Measurements from ENCODE around the gene MUC2.

Gene MUC2

GRCh38 chr11:1037506-1038055 is 37.1 kb upstream of the MUC2 start:
- DNase-seq: no peak

DNA sequence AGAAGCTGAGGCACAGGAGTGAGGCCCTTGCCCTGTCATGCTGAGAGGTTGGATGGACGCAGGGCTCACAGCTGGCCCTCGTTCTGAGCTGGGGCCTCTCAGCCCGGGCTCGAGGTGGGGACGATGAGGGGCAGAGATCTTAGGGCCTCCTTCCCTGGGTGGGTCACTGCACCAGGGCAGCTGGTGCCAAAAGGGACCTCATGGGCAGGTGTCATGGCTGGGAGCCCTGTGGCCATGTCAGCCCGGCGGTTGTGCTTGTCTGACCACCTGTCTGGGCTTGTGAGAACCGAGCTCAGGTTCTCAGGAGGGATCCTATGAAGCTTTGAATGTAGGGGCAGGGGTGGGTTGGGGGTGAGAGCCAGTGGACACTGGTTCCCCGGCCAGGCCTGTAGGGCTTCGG is 36.3 kb upstream of the MUC2 start:
- DNase-seq: no peak

GRCh38 chr11:1038921-1039320 is 35.8 kb upstream of the MUC2 start:
- no peak for DNase-seq

GRCh38 chr11:1039481-1040427 is 34.9 kb upstream of the MUC2 start:
- DNase-seq: no peak

DNA sequence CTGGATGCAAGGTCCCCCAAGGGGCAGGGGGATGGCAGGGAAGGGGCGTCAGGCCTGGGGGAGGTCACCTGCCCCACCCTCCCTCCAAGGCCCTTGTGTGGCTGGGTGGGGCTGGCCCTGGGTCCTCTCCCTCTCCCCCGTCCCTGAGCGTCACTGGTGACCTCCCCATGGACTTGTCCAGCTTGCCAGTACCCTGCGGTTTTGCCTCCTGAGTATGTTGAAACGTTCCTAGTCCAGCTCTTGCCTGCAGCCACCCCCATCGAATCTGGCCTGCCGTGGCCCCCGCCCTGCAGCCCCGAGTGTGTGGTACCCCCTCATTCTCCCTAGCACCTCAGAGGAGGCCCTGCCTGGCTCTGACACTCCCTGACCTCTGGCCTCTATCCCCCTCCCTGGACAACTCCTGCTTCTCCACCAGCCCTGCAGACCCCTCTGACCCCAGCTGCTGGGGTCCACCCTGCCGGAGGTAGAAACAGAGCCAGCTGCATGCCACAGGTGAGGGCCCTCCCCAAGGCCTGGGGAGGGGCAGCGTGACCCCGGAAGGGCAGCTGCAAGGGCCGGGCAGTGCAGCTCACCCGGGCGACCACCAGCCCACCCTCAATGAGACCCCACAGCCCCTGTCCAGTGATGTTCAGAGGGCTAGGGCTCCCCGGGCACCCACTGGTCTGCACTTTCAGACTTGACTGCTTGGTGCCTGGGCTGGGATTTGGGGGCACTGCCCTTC is 34.1 kb upstream of the MUC2 start:
- no peak for DNase-seq

DNA sequence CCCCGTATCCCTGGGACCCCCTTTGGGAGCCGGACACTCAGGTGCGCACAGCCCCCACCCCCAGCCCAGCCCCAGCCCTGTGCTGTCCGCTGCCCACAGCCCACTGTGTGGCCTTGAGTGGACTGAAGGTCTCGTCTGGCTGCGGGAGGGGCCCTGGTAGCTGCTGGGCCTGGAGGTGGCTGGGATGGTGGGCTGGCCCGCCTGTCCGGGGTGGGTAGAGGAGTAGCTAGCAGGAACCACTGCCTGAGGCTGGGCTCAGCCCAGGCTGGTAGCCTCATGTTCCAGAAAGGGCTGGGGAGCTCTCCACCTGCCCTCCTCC is 33.6 kb upstream of the MUC2 start:
- DNase-seq: no peak

GRCh38 chr11:1041471-1041870 is 33.2 kb upstream of the MUC2 start:
- no peak for DNase-seq

DNA sequence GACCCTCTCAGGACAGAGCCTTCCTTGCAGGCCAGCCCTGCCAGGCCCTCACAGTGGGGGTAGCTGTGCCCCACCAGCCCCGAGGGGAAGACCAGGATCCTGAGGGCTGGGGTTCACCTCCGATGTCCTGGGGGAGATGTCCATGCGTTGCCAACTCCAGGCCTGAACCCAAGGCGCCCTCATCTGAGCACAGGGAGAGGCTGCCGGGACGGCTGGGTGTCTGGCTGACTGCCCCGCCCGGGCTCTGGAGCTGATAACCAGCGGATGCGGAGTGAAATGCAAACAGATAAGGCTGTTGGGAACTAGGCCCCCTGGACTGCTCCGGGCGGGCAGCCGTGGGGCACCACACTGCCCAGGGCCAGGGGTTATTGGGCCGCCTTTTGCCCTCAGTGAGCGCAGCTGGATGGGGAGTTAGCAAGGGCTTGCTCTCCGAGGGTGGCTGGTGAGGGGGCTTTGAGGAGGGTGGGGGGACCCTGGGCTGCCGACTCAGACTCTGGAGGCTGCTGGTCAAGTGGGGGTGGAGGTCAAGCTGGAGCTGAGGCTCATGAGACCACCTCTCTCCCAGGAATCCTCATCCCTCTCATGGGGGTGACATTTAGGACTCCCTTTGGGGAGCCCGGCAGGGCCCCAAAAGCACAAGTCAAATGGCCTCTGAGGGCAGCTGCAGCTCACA is 32.6 kb upstream of the MUC2 start:
- DNase-seq: no peak

DNA sequence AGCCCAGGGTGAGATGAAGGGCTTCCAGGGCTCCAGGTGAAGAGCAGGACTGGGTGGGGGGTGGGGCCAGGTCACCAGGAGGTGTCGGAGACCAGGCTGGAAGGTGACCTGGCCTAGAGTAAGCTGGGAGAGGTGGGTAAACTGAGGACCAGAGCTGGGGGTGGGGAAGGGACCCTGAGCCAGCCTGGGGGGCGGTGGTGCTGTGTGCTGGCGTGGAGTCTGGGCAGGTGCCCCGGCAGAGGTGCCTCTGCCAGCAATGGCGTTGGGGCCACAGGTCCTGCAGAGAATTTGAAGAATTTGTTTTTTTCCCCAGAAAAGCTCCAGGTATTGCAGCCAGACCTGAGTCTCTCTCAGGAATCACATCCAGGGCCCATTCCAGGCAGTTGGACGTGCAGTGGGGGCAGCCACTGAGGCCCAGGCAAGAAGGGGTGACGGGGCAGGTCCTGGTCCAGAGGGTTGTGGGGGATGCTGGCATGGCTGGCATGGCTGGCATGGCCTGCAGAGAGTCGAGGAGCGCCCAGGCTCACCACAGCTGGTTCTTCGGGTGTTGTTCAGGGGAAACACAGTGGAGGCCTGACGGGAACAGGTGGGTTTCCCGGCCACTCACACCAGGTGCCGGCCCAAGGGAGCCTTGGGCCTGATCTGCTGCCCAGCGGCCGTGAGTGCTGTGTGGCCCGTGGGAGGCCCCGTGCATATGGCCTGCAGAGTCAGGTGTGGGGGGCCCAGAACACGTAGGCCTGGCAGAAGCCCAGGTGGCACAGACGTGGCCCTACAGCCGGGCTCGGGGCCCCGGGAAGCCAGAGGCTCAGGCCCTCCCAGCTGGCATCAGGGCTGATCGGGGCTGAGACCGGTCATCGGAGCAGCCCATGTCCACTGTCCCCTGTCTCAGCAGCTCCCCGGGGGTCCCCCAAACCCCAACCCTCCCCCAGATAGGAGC is 31.8 kb upstream of the MUC2 start:
- DNase-seq: no peak

- DNase-seq: no peak
Measured at GRCh38 chr11:1043563-1044096, 31.0 kb upstream of the MUC2 start.

DNA sequence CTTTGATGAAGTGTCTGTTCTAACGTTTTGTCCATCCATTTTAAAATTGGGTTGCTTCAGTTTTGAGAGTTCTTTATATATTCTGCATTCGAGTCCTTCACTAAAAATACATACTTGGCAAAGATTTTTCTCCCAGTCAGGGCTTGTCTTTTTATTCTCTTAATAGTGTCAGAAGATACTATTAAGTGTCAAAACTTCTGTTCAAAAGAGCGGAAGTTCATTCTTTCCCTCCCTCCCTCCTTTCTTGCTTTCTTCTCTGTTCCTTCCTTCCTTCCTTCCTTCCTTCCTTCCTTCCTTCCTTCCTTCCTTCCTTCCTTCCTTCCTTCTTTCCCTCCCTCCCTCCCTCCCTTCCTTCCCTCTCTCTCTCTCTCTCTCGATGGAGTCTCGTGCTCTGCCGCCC is 30.5 kb upstream of the MUC2 start:
- no peak for DNase-seq

DNA sequence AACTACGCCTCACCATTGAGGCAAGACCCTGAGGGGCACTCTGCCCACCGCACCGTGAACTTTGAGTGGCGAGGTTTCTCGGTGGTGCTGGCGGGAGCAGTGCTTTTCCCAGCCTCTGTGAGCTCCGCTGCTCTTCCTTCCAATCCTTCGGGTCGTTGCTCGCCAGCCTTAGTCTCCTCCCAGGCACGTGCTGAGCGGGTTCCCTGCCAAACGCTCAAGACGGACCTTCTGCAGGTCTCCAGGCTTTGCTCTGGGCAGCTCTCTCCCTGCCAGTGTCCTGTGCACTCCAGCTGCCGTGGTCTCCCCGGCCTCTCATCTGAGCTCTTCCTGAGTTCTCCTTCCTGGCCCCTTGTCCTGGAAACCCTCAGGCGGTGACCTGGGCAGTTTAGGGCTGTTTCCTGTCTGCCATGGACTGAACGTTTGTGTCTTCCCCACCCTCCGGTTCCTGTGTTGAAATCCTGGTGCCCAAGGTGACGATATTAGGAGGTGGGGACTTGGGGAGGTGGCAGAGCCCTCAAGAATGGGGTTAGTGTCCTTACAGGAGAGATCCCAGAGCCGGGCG is 27.0 kb upstream of the MUC2 start:
- DNase-seq: no peak

DNA sequence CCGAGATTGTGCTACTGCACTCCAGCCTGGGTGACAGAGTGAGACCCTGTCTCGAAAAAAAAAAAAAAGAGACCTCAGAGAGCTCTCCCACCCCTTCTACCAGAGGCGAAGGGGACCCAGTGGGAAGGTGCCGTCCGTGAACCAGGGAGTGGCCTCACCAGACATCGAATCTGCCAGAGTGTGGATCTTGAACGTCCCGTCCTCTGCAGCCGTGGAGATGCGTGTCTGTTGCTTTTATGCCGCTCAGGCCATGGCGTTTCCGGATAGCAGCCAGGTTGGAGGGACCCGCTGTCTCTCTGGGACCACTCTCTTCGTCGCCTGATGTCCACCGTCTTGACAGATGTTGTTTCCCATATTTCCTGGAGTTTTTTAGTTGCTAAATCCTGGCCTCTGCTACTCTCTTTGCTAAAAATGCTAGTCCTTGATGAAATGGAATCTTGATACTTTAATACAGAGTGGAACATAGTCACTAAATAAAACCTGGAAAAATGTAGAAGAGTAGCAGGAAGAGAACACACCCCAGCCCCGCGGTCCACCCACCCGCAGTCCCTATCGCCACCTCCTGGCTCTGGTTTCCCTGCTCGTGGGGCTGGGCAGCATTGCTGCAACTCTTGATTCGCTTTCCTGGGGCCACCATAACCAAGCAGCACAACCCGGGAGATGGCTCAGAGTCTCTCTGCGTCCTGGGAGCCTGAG is 26.2 kb upstream of the MUC2 start:
- DNase-seq: no peak

DNA sequence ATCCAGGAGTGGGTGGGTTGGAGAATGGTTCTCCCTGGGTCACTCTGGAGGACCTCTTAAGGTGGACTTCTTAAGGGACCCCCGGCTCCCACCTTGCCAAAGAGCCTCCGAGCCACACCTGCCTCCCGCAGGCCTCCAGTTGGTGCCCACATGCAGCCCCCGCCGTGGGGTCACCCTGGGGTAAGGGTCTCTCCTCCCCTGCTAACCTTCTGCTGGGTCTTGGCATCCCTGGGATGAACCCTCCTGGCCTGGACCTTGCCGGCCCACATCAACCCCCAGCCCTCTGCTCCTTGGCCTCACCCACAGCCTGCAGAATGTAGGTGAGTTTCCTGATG is 25.6 kb upstream of the MUC2 start:
- DNase-seq: no peak

- no peak for DNase-seq
Measured at GRCh38 chr11:1049431-1049891, 25.2 kb upstream of the MUC2 start.

DNA sequence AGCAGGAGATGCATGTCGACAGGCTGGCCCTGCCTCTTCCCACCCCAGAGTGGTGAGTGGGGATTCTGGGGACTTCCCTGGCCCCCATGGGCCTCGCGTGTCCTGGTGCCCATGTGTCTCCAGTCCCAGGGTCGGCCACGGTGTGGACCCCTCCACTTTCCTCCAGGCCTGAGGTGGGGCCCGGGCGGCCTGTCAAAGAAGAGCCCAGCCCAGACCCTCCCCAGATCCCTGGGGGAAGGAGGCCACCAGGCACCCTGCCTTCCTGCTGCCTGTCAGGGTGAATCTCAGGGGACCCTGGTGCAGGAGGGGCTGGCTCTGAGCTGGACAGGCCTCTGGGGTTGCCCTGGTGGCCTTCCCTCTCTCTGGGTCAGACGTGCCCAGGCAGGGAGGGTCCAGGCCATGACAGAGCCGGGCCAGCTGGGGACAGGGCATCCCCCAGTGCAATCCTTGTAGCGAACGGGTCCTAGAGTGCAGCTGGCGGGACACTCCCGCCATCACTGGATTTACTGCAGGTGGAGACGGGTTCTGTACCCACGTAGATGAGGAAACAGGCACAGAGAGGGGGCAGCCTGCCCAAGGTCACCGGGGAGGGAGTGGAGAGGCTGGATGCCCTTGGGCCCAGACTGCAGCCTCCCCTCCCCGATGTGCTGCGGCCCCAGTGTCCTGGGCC is 24.6 kb upstream of the MUC2 start:
- DNase-seq: no peak

DNA sequence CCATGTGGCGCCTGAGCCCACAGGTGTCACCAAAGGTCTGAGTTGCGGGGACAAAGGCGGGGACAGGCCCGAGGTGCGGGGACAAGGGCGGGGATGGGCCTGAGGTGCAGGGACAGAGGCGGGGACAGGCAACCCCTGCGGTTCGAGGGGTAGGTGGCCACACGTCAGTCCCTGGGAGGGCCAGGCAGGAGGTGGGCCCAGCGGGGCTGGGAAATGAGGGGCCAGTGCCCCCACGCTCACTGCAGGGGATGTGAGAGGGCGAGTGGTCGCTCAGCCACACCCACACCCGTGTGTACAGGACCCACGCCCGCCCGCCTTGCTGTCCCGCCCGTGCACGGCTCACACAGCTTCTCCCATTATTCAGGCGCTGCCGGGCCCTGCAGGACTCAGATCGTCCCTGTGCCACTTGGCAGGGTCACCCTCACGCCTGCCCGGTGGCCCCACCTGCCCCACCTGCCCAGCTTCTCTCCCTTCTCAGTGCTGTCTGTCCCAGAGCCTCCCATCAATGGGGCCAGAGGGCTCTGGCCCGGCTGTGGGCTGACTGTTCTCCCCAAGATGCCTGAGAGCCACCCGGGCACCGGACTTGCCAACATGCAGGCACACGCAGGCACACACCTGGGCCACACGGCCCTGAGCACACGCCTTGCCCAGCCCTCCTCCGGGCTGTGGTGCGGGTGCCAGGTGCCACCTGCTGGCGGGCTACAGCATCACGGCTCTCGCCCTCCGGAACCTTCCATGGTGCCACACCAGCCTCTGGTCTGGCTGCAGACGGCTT is 23.9 kb upstream of the MUC2 start:
- DNase-seq: peak; percentile 54

DNA sequence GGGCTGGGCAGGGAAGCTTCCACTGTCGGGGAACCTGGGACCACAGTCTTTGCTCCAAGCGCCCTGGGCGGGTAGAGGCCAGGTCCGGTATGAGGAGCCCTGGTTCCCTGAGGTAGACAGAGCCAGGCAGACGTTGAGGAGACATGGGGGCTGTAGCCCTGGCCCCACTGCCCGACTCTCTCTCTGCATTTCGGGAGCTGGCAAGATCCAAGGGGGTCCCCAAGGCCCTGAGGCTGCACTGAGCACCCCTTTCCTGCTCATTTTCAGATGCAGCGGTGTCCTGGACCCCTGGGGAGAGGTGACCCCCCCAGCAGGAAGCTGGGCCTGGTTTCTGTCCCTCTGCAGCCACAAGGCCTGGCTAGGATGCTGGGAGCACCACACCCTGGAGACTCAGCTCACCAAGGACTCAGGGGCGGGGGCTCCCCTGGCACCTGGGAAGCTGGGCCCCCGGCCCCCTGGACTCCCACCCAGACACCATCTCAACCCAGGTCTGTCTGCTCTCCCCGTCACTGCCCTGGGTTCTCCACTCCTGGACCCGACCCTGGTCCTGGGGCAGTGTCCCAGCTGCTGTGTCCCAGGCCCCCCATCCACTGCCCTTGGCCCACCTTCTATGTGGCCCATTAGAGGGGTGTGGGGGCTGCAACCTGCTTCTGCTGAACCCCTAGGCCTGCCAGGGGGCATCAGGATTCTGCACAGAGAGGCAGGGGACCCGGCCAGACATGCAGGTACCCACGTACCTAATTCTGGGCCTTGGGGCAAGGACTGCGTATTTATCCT is 23.1 kb upstream of the MUC2 start:
- no peak for DNase-seq

Data from GDM1 (cell line).